ENCODE data around the gene SPESP1. TPM values are rescaled to one million over a fixed set of nuclear protein-coding genes. Genes with fewer than 3 reads are reported as not detected.
"Not testable (repeated sequence)": the region's sequence is repeated elsewhere in the genome, so short reads cannot be mapped to it uniquely, and the experiment has no call there.

The SPESP1 gene
- polyA plus RNA-seq, 6 donors from 2014 or later: 0.33 to 1.5 (median 1.1) TPM; not detected in 2

GRCh38 chr15:68972201-68973065, 42.1 kb downstream of the SPESP1 start:
- H3K36me3 Mint-ChIP-seq: peaks cover 14 to 16% of the 10 kb centered on the region in 2 donors
- no peaks in the 10 kb centered on the region for H3K4me1 Mint-ChIP-seq
- ATAC-seq (ENCODE audit: low read depth in 2 of 2) (no peak), DNase-seq (no peak)
- H3K9me3 Mint-ChIP-seq: peaks cover 15 to 47% (median 22%) of the 10 kb centered on the region in 7 donors
- peak overlapping the region in 1 of 6 donors; percentile 2 for H3K27ac Mint-ChIP-seq
- H3K27me3 Mint-ChIP-seq: peaks cover 19 to 22% (median 22%) of the 10 kb centered on the region in 3 donors
- no peak overlapping the region for H3K4me3 Mint-ChIP-seq

GRCh38 chr15:68975651-68976160, 45.4 kb downstream of the SPESP1 start:
- H3K4me1 Mint-ChIP-seq; H3K4me3 Mint-ChIP-seq; DNase-seq; ATAC-seq (ENCODE audit: low read depth in 2 of 2); H3K27ac Mint-ChIP-seq: not testable (repeated sequence)
- H3K27me3 Mint-ChIP-seq: peaks cover 12 to 25% (median 13%) of the 10 kb centered on the region in 3 donors
- H3K9me3 Mint-ChIP-seq: peaks cover 7 to 31% (median 20%) of the 10 kb centered on the region in 7 donors
- H3K36me3 Mint-ChIP-seq: peaks cover 0 to 13% of the 10 kb centered on the region in 2 donors

DNA sequence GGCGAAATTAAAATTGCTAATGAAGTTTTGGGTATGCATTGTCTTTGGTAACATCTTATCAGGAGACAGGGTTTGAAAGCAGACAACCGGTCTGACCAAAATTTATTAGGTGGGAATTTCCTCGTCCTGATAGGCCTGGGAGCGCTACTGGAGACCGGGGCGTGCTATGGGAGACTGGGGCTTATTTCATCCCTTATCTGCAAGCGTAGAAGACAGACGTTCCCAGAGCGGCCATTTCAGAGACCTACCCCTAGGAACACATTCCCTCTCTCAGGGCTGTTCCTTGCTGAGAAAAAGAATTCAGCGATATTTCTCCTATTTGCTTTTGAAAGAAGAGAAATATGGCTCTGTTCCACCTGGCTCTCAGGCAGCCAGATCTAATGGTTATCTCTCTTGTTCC, 47.1 kb downstream of the SPESP1 start:
- H3K4me3 Mint-ChIP-seq: not testable (repeated sequence)

GRCh38 chr15:68979006-68979405, 48.7 kb downstream of the SPESP1 start:
- H3K27me3 Mint-ChIP-seq: peaks cover 26 to 33% (median 30%) of the 10 kb centered on the region in 3 donors
- H3K4me1 Mint-ChIP-seq: no peaks in the 10 kb centered on the region
- ATAC-seq (ENCODE audit: low read depth in 2 of 2) (no peak), DNase-seq (no peak)
- peaks cover 0 to 13% of the 10 kb centered on the region in 2 donors for H3K36me3 Mint-ChIP-seq
- H3K4me3 Mint-ChIP-seq: no peak overlapping the region
- H3K27ac Mint-ChIP-seq: no peak overlapping the region
- H3K9me3 Mint-ChIP-seq: peaks cover 7 to 31% (median 20%) of the 10 kb centered on the region in 7 donors

More for the DNA sequence above, 47.1 kb downstream of the SPESP1 start:
- H3K27ac Mint-ChIP-seq; ATAC-seq (ENCODE audit: low read depth in 2 of 2); DNase-seq; H3K4me1 Mint-ChIP-seq: not testable (repeated sequence)
- Mint-ChIP-seq H3K27me3 (peaks cover 26 to 36% (median 26%) of the 10 kb centered on the region in 3 donors), H3K36me3 (peaks cover 0 to 13% of the 10 kb centered on the region in 2 donors), H3K9me3 (peaks cover 7 to 31% (median 20%) of the 10 kb centered on the region in 7 donors)

DNA sequence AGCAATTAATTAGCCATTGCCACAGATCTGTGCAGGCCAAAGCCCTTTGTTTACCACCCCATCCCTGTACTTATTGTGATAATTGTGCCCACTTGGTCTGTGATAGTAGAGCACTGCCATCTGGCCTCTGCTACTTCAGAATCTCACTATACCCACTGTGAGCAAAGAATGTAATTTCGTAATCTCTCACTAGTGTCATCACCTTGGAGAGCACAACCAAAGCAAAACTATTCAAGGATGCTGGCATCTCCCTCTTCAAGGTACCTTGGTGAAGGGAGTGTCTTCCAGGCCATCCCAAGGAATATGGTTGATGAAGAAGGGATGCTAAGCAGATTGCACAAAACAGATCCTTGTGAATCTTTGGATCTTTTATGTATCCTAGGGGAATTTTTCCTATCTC, 49.5 kb downstream of the SPESP1 start:
- no peak overlapping the region for H3K27ac Mint-ChIP-seq
- peaks cover 21 to 30% (median 27%) of the 10 kb centered on the region in 3 donors for H3K27me3 Mint-ChIP-seq
- H3K9me3 Mint-ChIP-seq: peaks cover 5 to 26% (median 17%) of the 10 kb centered on the region in 7 donors
- no peaks in the 10 kb centered on the region for H3K4me1 Mint-ChIP-seq
- peaks cover 0 to 10% of the 10 kb centered on the region in 2 donors for H3K36me3 Mint-ChIP-seq
- no peak overlapping the region for H3K4me3 Mint-ChIP-seq
- DNase-seq (no peak), ATAC-seq (ENCODE audit: low read depth in 2 of 2) (no peak)

- Mint-ChIP-seq H3K4me1 (no peaks in the 10 kb centered on the region), H3K27me3 (peaks cover 20 to 30% (median 25%) of the 10 kb centered on the region in 3 donors), H3K27ac (no peak overlapping the region), H3K36me3 (peaks cover 0 to 9% of the 10 kb centered on the region in 2 donors), H3K4me3 (no peak overlapping the region), H3K9me3 (peaks cover 5 to 22% (median 16%) of the 10 kb centered on the region in 7 donors)
- ATAC-seq (ENCODE audit: low read depth in 2 of 2) (no peak), DNase-seq (no peak)
Measured at GRCh38 chr15:68980786-68981185, 50.5 kb downstream of the SPESP1 start.

GRCh38 chr15:68981941-68982340, 51.6 kb downstream of the SPESP1 start:
- H3K27ac Mint-ChIP-seq: no peak overlapping the region
- DNase-seq (no peak), ATAC-seq (ENCODE audit: low read depth in 2 of 2) (no peak)

DNA sequence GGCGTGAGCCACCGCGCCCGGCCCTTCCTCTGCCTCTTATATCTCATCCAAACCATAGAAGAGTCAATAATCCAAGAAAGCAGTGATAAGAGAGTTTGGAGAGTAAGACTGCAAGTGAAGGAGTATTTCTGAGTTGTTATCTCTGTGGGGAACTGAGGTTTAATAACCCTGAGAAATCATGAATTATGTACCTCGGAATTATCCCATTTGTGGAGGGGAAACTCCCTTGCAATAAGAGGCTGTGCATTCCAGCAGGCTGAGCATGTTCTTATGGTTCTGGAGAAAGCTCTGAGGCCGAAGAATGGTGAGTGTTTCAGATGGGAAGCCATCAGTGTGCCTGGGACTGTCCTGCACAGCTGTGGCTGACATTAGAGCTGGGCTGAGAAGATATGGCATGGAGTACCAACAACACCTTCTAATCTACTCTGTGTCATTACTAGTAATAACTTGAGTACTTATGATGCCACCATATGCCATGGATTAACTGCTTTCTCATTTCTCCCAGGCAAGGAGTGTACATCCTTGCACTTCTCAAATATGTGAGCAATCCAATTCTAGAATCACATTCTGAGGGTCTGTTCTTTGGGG, 52.7 kb downstream of the SPESP1 start:
- Mint-ChIP-seq H3K4me3 (no peak overlapping the region), H3K27ac (no peak overlapping the region), H3K4me1 (no peaks in the 10 kb centered on the region), H3K27me3 (peaks cover 20 to 23% (median 20%) of the 10 kb centered on the region in 3 donors), H3K36me3 (peaks cover 0 to 2% of the 10 kb centered on the region in 2 donors), H3K9me3 (peaks cover 0 to 4% (median 2%) of the 10 kb centered on the region in 7 donors)
- no peak for ATAC-seq (ENCODE audit: low read depth in 2 of 2)
- no peak for DNase-seq

More at GRCh38 chr15:68981941-68982340, 51.6 kb downstream of the SPESP1 start:
- H3K36me3 Mint-ChIP-seq: peaks cover 0 to 9% of the 10 kb centered on the region in 2 donors
- peaks cover 4 to 16% (median 11%) of the 10 kb centered on the region in 7 donors for H3K9me3 Mint-ChIP-seq
- H3K4me1 Mint-ChIP-seq: no peaks in the 10 kb centered on the region
- peaks cover 20 to 27% (median 21%) of the 10 kb centered on the region in 3 donors for H3K27me3 Mint-ChIP-seq
- H3K4me3 Mint-ChIP-seq: no peak overlapping the region

- no peak for ATAC-seq (ENCODE audit: low read depth in 2 of 2)
- Mint-ChIP-seq H3K4me1 (no peaks in the 10 kb centered on the region), H3K4me3 (no peak overlapping the region), H3K27ac (no peak overlapping the region), H3K27me3 (peaks cover 17 to 32% (median 20%) of the 10 kb centered on the region in 3 donors), H3K9me3 (peaks cover 0 to 2% (median 0%) of the 10 kb centered on the region in 7 donors), H3K36me3 (no peaks in the 10 kb centered on the region)
- no peak for DNase-seq
Measured at GRCh38 chr15:68983961-68984481, 53.7 kb downstream of the SPESP1 start.

DNA sequence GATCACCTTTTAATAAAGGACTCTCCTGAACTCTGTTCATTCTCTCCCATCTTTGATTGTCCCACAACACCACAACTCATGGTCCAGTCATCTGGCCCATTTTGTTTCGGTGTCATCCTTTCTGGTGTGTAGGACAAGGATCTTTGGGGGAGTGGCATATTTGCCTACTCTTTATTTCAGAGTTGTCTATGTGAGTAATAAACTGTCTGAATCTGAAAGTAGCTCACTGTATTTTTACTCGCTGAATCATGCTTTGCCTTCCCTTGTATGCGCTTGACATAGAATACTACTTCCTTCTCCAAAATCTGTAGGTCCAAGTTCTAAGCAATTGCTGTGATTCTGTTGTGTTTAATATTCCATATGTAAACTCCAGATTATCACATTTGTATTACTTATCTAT, 54.3 kb downstream of the SPESP1 start:
- Mint-ChIP-seq H3K4me1 (no peaks in the 10 kb centered on the region), H3K36me3 (no peaks in the 10 kb centered on the region), H3K27me3 (peaks cover 17 to 32% (median 18%) of the 10 kb centered on the region in 3 donors), H3K4me3 (no peak overlapping the region), H3K27ac (no peak overlapping the region), H3K9me3 (peaks cover 0 to 2% (median 0%) of the 10 kb centered on the region in 7 donors)
- DNase-seq (no peak), ATAC-seq (ENCODE audit: low read depth in 2 of 2) (no peak)

- ATAC-seq (ENCODE audit: low read depth in 2 of 2) (no peak), DNase-seq (no peak)
- Mint-ChIP-seq H3K27ac (no peak overlapping the region), H3K36me3 (no peaks in the 10 kb centered on the region), H3K4me3 (no peak overlapping the region), H3K4me1 (no peaks in the 10 kb centered on the region), H3K27me3 (peaks cover 17 to 27% (median 18%) of the 10 kb centered on the region in 3 donors), H3K9me3 (peaks cover 0 to 2% (median 0%) of the 10 kb centered on the region in 7 donors)
Measured at GRCh38 chr15:68985361-68985891, 55.1 kb downstream of the SPESP1 start.

DNA sequence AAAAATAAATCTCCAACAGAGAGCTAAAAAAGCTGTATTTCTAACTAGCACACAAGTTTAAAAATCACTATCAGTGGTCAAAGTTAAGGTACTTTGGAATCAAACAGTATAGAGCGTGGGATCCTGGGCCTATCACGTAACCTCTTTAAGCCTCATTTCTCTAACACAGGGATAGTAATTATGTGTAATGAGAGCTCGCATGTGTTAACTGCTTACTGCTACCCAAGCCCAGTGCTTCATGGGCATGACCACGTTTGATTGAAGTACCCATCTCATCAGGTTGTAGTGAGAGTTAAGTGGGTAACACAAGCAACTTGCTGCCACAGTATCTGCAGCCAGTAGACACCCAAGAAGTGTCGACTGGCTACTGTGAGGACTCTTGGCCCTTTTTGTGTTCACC, 56.0 kb downstream of the SPESP1 start:
- peaks cover 12 to 28% (median 17%) of the 10 kb centered on the region in 3 donors for H3K27me3 Mint-ChIP-seq
- no peaks in the 10 kb centered on the region for H3K36me3 Mint-ChIP-seq
- DNase-seq: no peak
- no peak overlapping the region for H3K27ac Mint-ChIP-seq
- H3K9me3 Mint-ChIP-seq: peaks cover 0 to 2% (median 0%) of the 10 kb centered on the region in 7 donors
- no peak overlapping the region for H3K4me3 Mint-ChIP-seq
- no peaks in the 10 kb centered on the region for H3K4me1 Mint-ChIP-seq
- ATAC-seq (ENCODE audit: low read depth in 2 of 2): no peak

- Mint-ChIP-seq H3K27ac (no peak overlapping the region), H3K27me3 (peaks cover 4 to 20% (median 9%) of the 10 kb centered on the region in 3 donors), H3K9me3 (peaks cover 0 to 2% (median 0%) of the 10 kb centered on the region in 7 donors), H3K4me3 (no peak overlapping the region), H3K4me1 (no peaks in the 10 kb centered on the region), H3K36me3 (no peaks in the 10 kb centered on the region)
- ATAC-seq (ENCODE audit: low read depth in 2 of 2) (no peak), DNase-seq (no peak)
Measured at GRCh38 chr15:68987120-68987519, 56.8 kb downstream of the SPESP1 start.

Data from naive B cell (primary cell).